NCI-H1694 (cell line): ENCODE data around the gene ZBTB7C.
A peak's percentile ranks its signal among the peaks of the same experiment; 100 is the strongest.

ENCODE experiments used
- DNase-seq: peaks from one replicate; lab custom pipeline; 2025; lab: John Stamatoyannopoulos, UW

ZBTB7C gene

GRCh38 chr18:48119204-48119603 lies 290.0 kb downstream of the ZBTB7C start:
- no peak for DNase-seq

- DNase-seq = no peak
These were observed 292.1 kb downstream of the ZBTB7C start for GRCh38 chr18:48116873-48117630.

- DNase-seq = no peak
These were observed 293.2 kb downstream of the ZBTB7C start for GRCh38 chr18:48116017-48116416.

GRCh38 chr18:48113691-48114090 lies 295.5 kb downstream of the ZBTB7C start:
- no peak for DNase-seq

- no peak for DNase-seq
These were observed 297.6 kb downstream of the ZBTB7C start for GRCh38 chr18:48111587-48111986.

GRCh38 chr18:48110797-48111196 lies 298.4 kb downstream of the ZBTB7C start:
- DNase-seq = no peak

GRCh38 chr18:48109961-48110493 lies 299.2 kb downstream of the ZBTB7C start:
- no peak for DNase-seq

- DNase-seq = no peak
These were observed 301.0 kb downstream of the ZBTB7C start for GRCh38 chr18:48108136-48108535.

- no peak for DNase-seq
These were observed 302.0 kb downstream of the ZBTB7C start for GRCh38 chr18:48106976-48107781.

GRCh38 chr18:48106498-48106897 lies 302.7 kb downstream of the ZBTB7C start:
- no peak for DNase-seq

GRCh38 chr18:48105317-48105716 lies 303.9 kb downstream of the ZBTB7C start:
- DNase-seq = no peak

- DNase-seq = no peak
These were observed 304.5 kb downstream of the ZBTB7C start for GRCh38 chr18:48104705-48105104.

GRCh38 chr18:48100651-48101165 lies 308.5 kb downstream of the ZBTB7C start:
- no peak for DNase-seq

- no peak for DNase-seq
These were observed 309.0 kb downstream of the ZBTB7C start for GRCh38 chr18:48100165-48100575.

- no peak for DNase-seq
These were observed 309.6 kb downstream of the ZBTB7C start for GRCh38 chr18:48099481-48100164.

GRCh38 chr18:48098538-48098937 lies 310.6 kb downstream of the ZBTB7C start:
- DNase-seq = no peak

GRCh38 chr18:48098007-48098406 lies 311.2 kb downstream of the ZBTB7C start:
- DNase-seq = no peak

GRCh38 chr18:48095726-48096125 lies 313.5 kb downstream of the ZBTB7C start:
- DNase-seq = peak; percentile 92

- DNase-seq = no peak
These were observed 316.1 kb downstream of the ZBTB7C start for GRCh38 chr18:48093104-48093503.

GRCh38 chr18:48091869-48092497 lies 317.2 kb downstream of the ZBTB7C start:
- DNase-seq = no peak

GRCh38 chr18:48090702-48091101 lies 318.5 kb downstream of the ZBTB7C start:
- DNase-seq = no peak

GRCh38 chr18:48090021-48090420 lies 319.2 kb downstream of the ZBTB7C start:
- DNase-seq = no peak
